Chondrocyte (in vitro differentiated cells): Measurements from ENCODE around the gene ST3GAL6. TPM values are rescaled to one million over a fixed set of nuclear protein-coding genes. Genes with fewer than 3 reads are reported as not detected.
A peak's percentile ranks its signal among the peaks of the same experiment; 100 is the strongest.

Source experiments
- DNase-seq: peaks from one replicate; pipeline ENCODE4 v3.0.0; 2021; ENCODE audit warnings: mixed read lengths, low spot score
- H3K27ac Mint-ChIP-seq: one replicate; pipeline ENCODE4 v1.8.0; 2021; ENCODE audit warnings: mild to moderate bottlenecking, moderate library complexity, mixed read lengths; ENCODE audit not compliant: unreplicated experiment
- H3K27me3 Mint-ChIP-seq: 2 replicates; pipeline ENCODE4 v1.8.0; 2021; ENCODE audit warnings: low read depth, mixed read lengths
- H3K36me3 Mint-ChIP-seq: 2 replicates; pipeline ENCODE4 v1.8.0; 2021; ENCODE audit warnings: low read depth, mixed read lengths
- H3K4me1 Mint-ChIP-seq: 2 replicates; pipeline ENCODE4 v1.8.0; 2021; ENCODE audit warnings: low read depth, mild to moderate bottlenecking, mixed read lengths
- H3K4me3 Mint-ChIP-seq: one replicate; pipeline ENCODE4 v1.8.0; 2021; ENCODE audit warnings: mild to moderate bottlenecking, moderate library complexity, mixed read lengths; ENCODE audit not compliant: unreplicated experiment
- H3K9me3 Mint-ChIP-seq: 2 replicates; pipeline ENCODE4 v1.8.0; 2021; ENCODE audit warnings: low read depth, mixed read lengths
- CTCF ChIP-seq: fragments of 200-600 bp; sonication (generic); IDR thresholded peaks from 2 replicates; pipeline ENCODE4 v1.5.0; 2021; ENCODE audit warnings: antibody characterized with exemption, mild to moderate bottlenecking, moderate library complexity
- total RNA-seq: library from RNA; stranded (reverse); gene quantifications from 3 replicates; pipeline ENCODE4 v1.2.1, GENCODE V29; 2021

The ST3GAL6 gene
- total RNA-seq, 1 donor from 2014 or later = 0.32 TPM

DNA sequence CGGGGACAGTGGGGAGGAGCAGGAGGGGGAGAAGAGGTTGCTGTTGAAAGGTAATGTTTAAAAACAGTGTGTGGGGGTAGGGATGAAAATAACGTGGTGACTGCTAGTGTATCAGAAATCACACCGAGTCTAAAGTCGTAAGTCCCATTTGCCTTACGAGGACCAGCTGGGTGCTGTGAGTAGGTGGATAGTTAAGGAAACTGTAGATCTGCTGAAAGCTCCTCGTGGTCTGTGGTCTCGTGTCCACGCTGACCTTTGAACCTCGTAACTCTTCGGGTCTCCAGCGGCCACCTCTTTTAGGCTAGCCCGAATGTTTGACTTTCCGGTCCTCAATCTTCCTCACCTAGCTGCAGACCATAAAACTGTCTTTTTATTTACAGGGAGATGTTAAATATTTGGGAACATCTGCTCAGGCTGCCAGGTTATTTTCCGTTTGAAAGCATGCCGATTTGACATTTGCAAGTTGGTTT lies 29.3 kb upstream of the ST3GAL6 start:
- Mint-ChIP-seq H3K4me1 (peaks cover 14% of the 10 kb centered on the region), H3K9me3 (no peaks in the 10 kb centered on the region), H3K27me3 (peaks cover 41% of the 10 kb centered on the region), H3K4me3 (peak overlapping the region; percentile 75), H3K27ac (no peak overlapping the region), H3K36me3 (peaks cover 2% of the 10 kb centered on the region)
- no peak for TF ChIP-seq CTCF
- DNase-seq = no peak

GRCh38 chr3:98734306-98734705 lies 28.8 kb upstream of the ST3GAL6 start:
- no peak for DNase-seq
- Mint-ChIP-seq H3K4me1 (peaks cover 14% of the 10 kb centered on the region), H3K4me3 (no peak overlapping the region), H3K36me3 (peaks cover 2% of the 10 kb centered on the region), H3K9me3 (no peaks in the 10 kb centered on the region), H3K27me3 (peaks cover 44% of the 10 kb centered on the region), H3K27ac (no peak overlapping the region)
- no peak for TF ChIP-seq CTCF

GRCh38 chr3:98734735-98735134 lies 28.4 kb upstream of the ST3GAL6 start:
- peaks cover 44% of the 10 kb centered on the region for H3K27me3 Mint-ChIP-seq
- no peak overlapping the region for H3K4me3 Mint-ChIP-seq

DNA sequence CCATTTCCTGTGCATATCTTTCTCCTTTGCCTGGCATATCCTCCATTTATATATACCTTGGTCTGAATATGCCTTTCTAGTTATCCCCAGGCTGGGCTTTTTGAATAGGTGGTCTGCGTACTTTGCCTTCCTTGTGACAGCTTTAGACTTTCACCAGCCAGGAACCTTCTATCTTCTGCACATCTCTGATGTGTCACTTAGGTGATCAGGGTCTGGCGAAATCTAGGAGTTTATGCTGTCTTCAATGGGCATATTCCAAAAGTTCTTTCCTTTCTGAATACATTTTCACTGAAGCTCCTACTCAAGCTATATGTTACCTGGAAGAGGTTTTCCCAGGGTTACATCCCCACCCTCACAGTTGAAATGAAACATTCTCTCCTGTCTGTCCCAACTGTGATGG lies 27.8 kb upstream of the ST3GAL6 start:
- Mint-ChIP-seq H3K9me3 (no peaks in the 10 kb centered on the region), H3K27ac (no peak overlapping the region), H3K27me3 (peaks cover 46% of the 10 kb centered on the region), H3K4me3 (no peak overlapping the region), H3K4me1 (peaks cover 14% of the 10 kb centered on the region), H3K36me3 (peaks cover 2% of the 10 kb centered on the region)
- no peak for TF ChIP-seq CTCF
- no peak for DNase-seq

More at GRCh38 chr3:98734735-98735134, 28.4 kb upstream of the ST3GAL6 start:
- Mint-ChIP-seq H3K4me1 (peaks cover 14% of the 10 kb centered on the region), H3K36me3 (peaks cover 2% of the 10 kb centered on the region), H3K27ac (no peak overlapping the region), H3K9me3 (no peaks in the 10 kb centered on the region)
- TF ChIP-seq CTCF = no peak
- DNase-seq = no peak

- Mint-ChIP-seq H3K27ac (no peak overlapping the region), H3K4me1 (peaks cover 14% of the 10 kb centered on the region), H3K36me3 (peaks cover 2% of the 10 kb centered on the region), H3K27me3 (peaks cover 44% of the 10 kb centered on the region), H3K9me3 (no peaks in the 10 kb centered on the region), H3K4me3 (no peak overlapping the region)
- DNase-seq = no peak
- TF ChIP-seq CTCF = no peak
Observed at GRCh38 chr3:98735761-98736269, 27.3 kb upstream of the ST3GAL6 start.
